Endothelial cell of umbilical vein (primary cell): Measurements from ENCODE around the gene C1orf226.

Source experiments
- CTCF ChIP-seq, 2 donors: IDR thresholded peaks; 1 replicate in 1 of 2; 2 replicates in 1 of 2; pipeline ENCODE4 v1.5.1; 2011; ENCODE audit warnings: low read length in 2 of 2, mild to moderate bottlenecking in 2 of 2, moderate library complexity in 2 of 2, control low read depth in 1 of 2, inconsistent platforms in 1 of 2, low read depth in 1 of 2; ENCODE audit not compliant: insufficient read depth in 1 of 2; ENCODE audit errors: extremely low read depth in 1 of 2
- EZH2 ChIP-seq: IDR thresholded peaks from 2 replicates; pipeline ENCODE4 v1.6.1; 2012; ENCODE audit warnings: borderline replicate concordance, low read depth, mild to moderate bottlenecking, moderate library complexity, low read length, inconsistent platforms; ENCODE audit not compliant: severe bottlenecking
- GATA2 ChIP-seq: IDR thresholded peaks from 2 replicates; pipeline ENCODE4 v1.7.0; 2011; ENCODE audit warnings: low read depth, mild to moderate bottlenecking, moderate library complexity, mixed read lengths, low read length; ENCODE audit not compliant: insufficient read length, insufficient read depth
- MAX ChIP-seq: IDR thresholded peaks from 2 replicates; pipeline ENCODE4 v1.6.1; 2011; ENCODE audit not compliant: insufficient read depth, insufficient read length
- MYC ChIP-seq: IDR thresholded peaks from one replicate; pipeline ENCODE4 v1.6.1; 2011; ENCODE audit warnings: mild to moderate bottlenecking, low read depth, low read length
- POLR2A ChIP-seq: IDR thresholded peaks from 2 replicates; pipeline ENCODE4 v1.6.1; 2012; ENCODE audit warnings: low read depth, mild to moderate bottlenecking, control low read depth, low read length
- POLR2AphosphoS5 ChIP-seq: IDR thresholded peaks from 2 replicates; pipeline ENCODE4 v1.6.1; 2012; ENCODE audit warnings: low read depth, mild to moderate bottlenecking, control low read depth, low read length, moderate library complexity; ENCODE audit not compliant: insufficient read depth

DNA sequence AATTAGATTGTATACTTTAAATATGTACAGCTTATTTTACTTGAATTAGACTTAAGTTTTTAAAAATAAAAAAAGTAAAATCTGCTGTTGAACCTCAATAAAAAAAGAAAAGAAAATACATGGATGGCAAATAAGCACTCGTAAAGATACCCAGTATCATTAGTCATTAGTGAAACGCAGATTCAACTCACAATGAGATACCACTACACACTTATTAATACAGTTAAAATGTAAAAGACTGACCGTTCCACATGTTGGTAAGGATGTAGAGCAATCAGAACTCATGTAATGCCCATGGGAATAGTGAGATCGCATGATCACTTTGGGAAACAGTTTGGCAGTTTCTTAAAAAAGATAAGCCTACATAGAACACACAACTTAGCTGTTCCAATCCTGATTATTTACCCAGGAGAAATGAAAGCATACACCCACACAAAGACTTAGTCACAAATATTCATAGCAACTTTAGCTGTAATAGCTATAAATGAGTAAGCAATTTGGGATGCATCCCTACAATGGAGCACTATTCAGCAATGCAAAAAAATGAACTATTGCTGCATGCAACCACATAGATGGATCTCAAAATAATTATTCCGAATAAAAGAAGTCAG is 23.1 kb downstream of the C1orf226 start:
- TF ChIP-seq POLR2AphosphoS5 (no peak), CTCF (IDR thresholded peaks at IDR 0.05; ENCODE audit: extremely low read depth in 1 of 2, insufficient read depth in 1 of 2, low read depth in 1 of 2, low read length in 2 of 2) (no peak), POLR2A (no peak), MYC (no peak), MAX (no peak), EZH2 (no peak), GATA2 (no peak)
